ENCODE measurements around the gene RHBDF1.

Gene RHBDF1

GRCh38 chr16:85407-85782, 13.0 kb upstream of the RHBDF1 start:
- no peak for DNase-seq (ENCODE audit: extremely low spot score)
- ChIA-PET POLR2A (no interaction called here), CTCF (no interaction called here)
- no peak for TF ChIP-seq ZNF384 (IDR thresholded peaks at IDR 0.05)

- ChIA-PET CTCF (no interaction called here), POLR2A (interaction anchor here (0.9 kb wide), 1 partner anchor 12 kb away, joined by 3 read pairs; the partner anchor contains the start of gene RHBDF1)
- no peak for TF ChIP-seq BHLHE40 (IDR thresholded peaks at IDR 0.05; ENCODE audit: borderline replicate concordance)
- TF ChIP-seq FOXK2 (IDR thresholded peaks at IDR 0.05): no peak
- TF ChIP-seq L3MBTL2 (conservative IDR thresholded peaks at IDR 0.05): no peak
- no peak for TF ChIP-seq ZNF384 (IDR thresholded peaks at IDR 0.05)
- TF ChIP-seq ELF4 (IDR thresholded peaks at IDR 0.05): no peak
- TF ChIP-seq CTBP1 (IDR thresholded peaks at IDR 0.05; ENCODE audit: borderline replicate concordance): no peak
- no peak for TF ChIP-seq TARDBP (IDR thresholded peaks at IDR 0.05)
- no peak for TF ChIP-seq NFRKB (IDR thresholded peaks at IDR 0.05)
- no peak for TF ChIP-seq HDGF (IDR thresholded peaks at IDR 0.05; ENCODE audit: borderline replicate concordance)
- DNase-seq (ENCODE audit: extremely low spot score): no peak
Measured at GRCh38 chr16:84718-85406, 12.4 kb upstream of the RHBDF1 start.

DNA sequence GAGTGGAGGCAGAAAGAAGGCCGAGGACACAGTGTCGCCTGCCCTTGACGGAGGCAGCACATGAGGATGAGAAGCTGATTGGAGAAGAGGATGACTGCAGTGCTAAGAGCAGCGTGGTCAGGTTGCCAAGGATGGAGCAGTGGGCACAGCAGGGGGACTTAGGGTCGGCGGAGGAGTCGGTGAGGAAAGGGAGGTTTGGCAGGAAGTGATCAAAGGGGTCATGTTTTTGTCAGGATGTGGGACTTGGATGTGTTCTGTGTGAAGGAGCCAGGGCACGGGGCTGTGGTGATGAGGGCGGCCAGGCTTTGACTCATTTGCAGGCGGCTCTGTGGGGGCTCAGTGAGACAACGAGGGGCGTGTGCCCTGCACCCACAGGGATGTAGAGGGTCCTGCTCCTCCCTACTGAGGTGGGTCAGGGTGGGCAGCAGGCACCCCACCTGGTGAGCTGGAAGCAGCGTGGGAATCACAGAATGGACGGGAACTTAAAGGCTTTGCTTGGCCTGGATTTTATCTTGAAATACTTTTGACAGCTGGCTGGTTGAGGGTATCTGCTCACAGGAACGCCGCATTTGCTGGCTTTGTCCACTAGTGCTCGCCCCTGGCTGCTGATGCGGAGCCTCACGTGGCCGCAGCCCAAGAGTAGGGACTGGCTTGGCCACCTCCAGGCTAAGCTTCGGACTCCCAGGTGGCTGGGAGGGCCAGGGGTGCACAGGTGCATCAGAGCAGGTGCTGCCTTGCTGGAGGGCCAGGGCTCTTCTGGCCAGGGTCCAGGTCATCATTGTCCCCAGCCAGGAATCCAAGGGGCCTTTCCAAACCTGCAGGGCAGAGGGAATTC, 11.6 kb upstream of the RHBDF1 start:
- ChIA-PET POLR2A (interaction anchor here (0.9 kb wide), 1 partner anchor 12 kb away, joined by 3 read pairs; the partner anchor contains the start of gene RHBDF1), CTCF (interaction anchor here (0.7 kb wide), 1 partner anchor 17 kb away, joined by 3 read pairs; no protein-coding TSS in a partner anchor)
- no peak for DNase-seq (ENCODE audit: extremely low spot score)
- no peak for TF ChIP-seq ARNT (IDR thresholded peaks at IDR 0.05)
- TF ChIP-seq BHLHE40 (IDR thresholded peaks at IDR 0.05; ENCODE audit: borderline replicate concordance): no peak
- TF ChIP-seq PKNOX1 (IDR thresholded peaks at IDR 0.05): no peak
- no peak for TF ChIP-seq CTBP1 (IDR thresholded peaks at IDR 0.05; ENCODE audit: borderline replicate concordance)
- TF ChIP-seq NFRKB (IDR thresholded peaks at IDR 0.05): no peak
- TF ChIP-seq ZNF384 (IDR thresholded peaks at IDR 0.05): no peak
- TF ChIP-seq ELF4 (IDR thresholded peaks at IDR 0.05): no peak
- no peak for TF ChIP-seq SP1 (IDR thresholded peaks at IDR 0.05)
- TF ChIP-seq HDGF (IDR thresholded peaks at IDR 0.05; ENCODE audit: borderline replicate concordance): no peak
- TF ChIP-seq LEF1 (IDR thresholded peaks at IDR 0.05; ENCODE audit: borderline replicate concordance): no peak
- no peak for TF ChIP-seq SUZ12 (IDR thresholded peaks at IDR 0.05)
- TF ChIP-seq L3MBTL2 (conservative IDR thresholded peaks at IDR 0.05): no peak
- TF ChIP-seq TARDBP (IDR thresholded peaks at IDR 0.05): no peak

- ChIA-PET POLR2A (interaction anchor here (0.8 kb wide), 1 partner anchor 17 kb away, joined by 3 read pairs; no protein-coding TSS in a partner anchor), CTCF (interaction anchor here (0.7 kb wide), 1 partner anchor 18 kb away, joined by 3 read pairs; no protein-coding TSS in a partner anchor)
- no peak for DNase-seq (ENCODE audit: extremely low spot score)
- TF ChIP-seq LEF1 (IDR thresholded peaks at IDR 0.05; ENCODE audit: borderline replicate concordance) (no peak), SUZ12 (IDR thresholded peaks at IDR 0.05) (no peak), TARDBP (IDR thresholded peaks at IDR 0.05) (no peak), L3MBTL2 (conservative IDR thresholded peaks at IDR 0.05) (no peak), BHLHE40 (IDR thresholded peaks at IDR 0.05; ENCODE audit: borderline replicate concordance) (no peak), SP1 (IDR thresholded peaks at IDR 0.05) (no peak), PKNOX1 (IDR thresholded peaks at IDR 0.05) (no peak), FOXM1 (IDR thresholded peaks at IDR 0.05; ENCODE audit: borderline replicate concordance) (no peak), HDGF (IDR thresholded peaks at IDR 0.05; ENCODE audit: borderline replicate concordance) (no peak), FOXK2 (IDR thresholded peaks at IDR 0.05) (no peak), ELF4 (IDR thresholded peaks at IDR 0.05) (no peak), FOXA1 (IDR thresholded peaks at IDR 0.05) (no peak), ARNT (IDR thresholded peaks at IDR 0.05) (no peak)
Measured at GRCh38 chr16:83060-83603, 10.7 kb upstream of the RHBDF1 start.

DNA sequence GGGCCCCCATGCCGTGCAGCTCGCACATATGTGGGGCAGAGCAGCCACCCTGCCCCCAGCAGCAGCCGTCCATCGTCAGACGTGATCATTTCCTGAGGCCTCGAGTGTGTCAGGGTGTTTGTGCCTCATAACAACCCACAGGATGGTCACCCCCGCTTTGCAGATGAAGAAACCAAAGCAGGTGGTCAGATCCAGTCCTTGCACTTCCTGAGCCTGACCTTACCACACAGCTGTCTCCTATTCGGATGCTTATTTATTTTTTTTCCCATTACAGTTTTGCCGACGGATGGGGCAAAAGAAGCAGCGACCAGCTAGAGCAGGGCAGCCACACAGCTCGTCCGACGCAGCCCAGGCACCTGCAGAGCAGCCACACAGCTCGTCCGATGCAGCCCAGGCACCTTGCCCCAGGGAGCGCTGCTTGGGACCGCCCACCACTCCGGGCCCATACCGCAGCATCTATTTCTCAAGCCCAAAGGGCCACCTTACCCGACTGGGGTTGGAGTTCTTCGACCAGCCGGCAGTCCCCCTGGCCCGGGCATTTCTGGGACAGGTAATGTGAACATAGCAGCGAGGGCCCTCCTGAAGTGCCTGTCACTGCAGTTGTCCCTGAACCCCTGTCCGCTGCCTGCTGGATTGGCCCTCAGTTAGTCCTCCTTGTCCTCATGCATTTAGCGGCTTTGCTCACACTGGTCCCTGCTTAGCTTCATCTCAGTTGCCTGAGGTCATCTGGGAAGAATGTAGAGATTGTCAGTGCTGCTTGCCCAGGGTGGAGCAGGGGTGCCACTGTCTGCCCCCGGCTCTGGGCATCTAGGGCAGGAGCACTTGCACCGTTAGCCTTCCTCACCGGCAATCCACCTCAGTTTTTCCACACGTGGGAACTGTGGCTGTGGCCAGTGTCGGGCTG, 7.0 kb upstream of the RHBDF1 start:
- DNase-seq (ENCODE audit: extremely low spot score): no peak
- ChIA-PET CTCF (interaction anchor here (0.6 kb wide), 1 partner anchor 92 kb away, joined by 3 read pairs; no protein-coding TSS in a partner anchor), POLR2A (interaction anchor here (0.6 to 1.0 kb wide), 2 partner anchors 12 to 156 kb away, joined by 3 read pairs; no protein-coding TSS in a partner anchor)
- no peak for TF ChIP-seq SUZ12 (IDR thresholded peaks at IDR 0.05)
- TF ChIP-seq CTBP1 (IDR thresholded peaks at IDR 0.05; ENCODE audit: borderline replicate concordance): no peak
- TF ChIP-seq LEF1 (IDR thresholded peaks at IDR 0.05; ENCODE audit: borderline replicate concordance): no peak
- no peak for TF ChIP-seq L3MBTL2 (conservative IDR thresholded peaks at IDR 0.05)
- no peak for TF ChIP-seq ZNF384 (IDR thresholded peaks at IDR 0.05)
- TF ChIP-seq SP1 (IDR thresholded peaks at IDR 0.05): no peak
- TF ChIP-seq TARDBP (IDR thresholded peaks at IDR 0.05): no peak
- TF ChIP-seq ARNT (IDR thresholded peaks at IDR 0.05): no peak
- no peak for TF ChIP-seq FOXA1 (IDR thresholded peaks at IDR 0.05)
- no peak for TF ChIP-seq PKNOX1 (IDR thresholded peaks at IDR 0.05)
- no peak for TF ChIP-seq BHLHE40 (IDR thresholded peaks at IDR 0.05; ENCODE audit: borderline replicate concordance)
- TF ChIP-seq FOXK2 (IDR thresholded peaks at IDR 0.05): no peak

Data from HEK293T (cell line).